ENCODE results near the gene HSBP1L1.

Gene HSBP1L1

GRCh38 chr18:79930020-79930642 lies 34.3 kb upstream of the HSBP1L1 start:
- no peak for DNase-seq

- no peak for DNase-seq
These were observed 33.0 kb upstream of the HSBP1L1 start for GRCh38 chr18:79931475-79931874.

- no peak for DNase-seq
These were observed 31.5 kb upstream of the HSBP1L1 start for GRCh38 chr18:79932907-79933306.

- DNase-seq: no peak
These were observed 30.7 kb upstream of the HSBP1L1 start for GRCh38 chr18:79933765-79934164.

- no peak for DNase-seq
These were observed 29.9 kb upstream of the HSBP1L1 start for GRCh38 chr18:79934311-79935097.

- no peak for DNase-seq
These were observed 29.4 kb upstream of the HSBP1L1 start for GRCh38 chr18:79935098-79935480.

GRCh38 chr18:79935499-79935898 lies 28.9 kb upstream of the HSBP1L1 start:
- DNase-seq: no peak

- DNase-seq: no peak
These were observed 28.5 kb upstream of the HSBP1L1 start for GRCh38 chr18:79935925-79936324.

GRCh38 chr18:79936641-79937040 lies 27.8 kb upstream of the HSBP1L1 start:
- DNase-seq: no peak

- DNase-seq: no peak
These were observed 27.2 kb upstream of the HSBP1L1 start for GRCh38 chr18:79937103-79937860.

- DNase-seq: no peak
These were observed 26.2 kb upstream of the HSBP1L1 start for GRCh38 chr18:79938196-79938595.

GRCh38 chr18:79939096-79939495 lies 25.3 kb upstream of the HSBP1L1 start:
- DNase-seq: no peak

GRCh38 chr18:79940126-79940813 lies 24.2 kb upstream of the HSBP1L1 start:
- DNase-seq: no peak

GRCh38 chr18:79940814-79941472 lies 23.5 kb upstream of the HSBP1L1 start:
- no peak for DNase-seq

GRCh38 chr18:79941473-79942119 lies 22.8 kb upstream of the HSBP1L1 start:
- DNase-seq: no peak

- DNase-seq: no peak
These were observed 22.2 kb upstream of the HSBP1L1 start for GRCh38 chr18:79942211-79942610.

GRCh38 chr18:79942786-79943607 lies 21.4 kb upstream of the HSBP1L1 start:
- no peak for DNase-seq

- no peak for DNase-seq
These were observed 20.8 kb upstream of the HSBP1L1 start for GRCh38 chr18:79943608-79944125.

GRCh38 chr18:79944126-79944731 lies 20.2 kb upstream of the HSBP1L1 start:
- no peak for DNase-seq

GRCh38 chr18:79944746-79945117 lies 19.7 kb upstream of the HSBP1L1 start:
- no peak for DNase-seq

Measured in SHP77 (cell line).